GM20000 (cell line): ENCODE data around the gene CASP7.

Experiments
- DNase-seq: peaks from one replicate; pipeline ENCODE4 v3.0.0; 2012; ENCODE audit warnings: low spot score
- TF ChIP-seq, protein P1 (sequence below): IDR thresholded peaks from 2 replicates; pipeline ENCODE4 v1.5.1; 2012; ENCODE audit warnings: mild to moderate bottlenecking, control low read depth; ENCODE audit errors: extremely low read depth, missing control alignments

CASP7 gene

DNA sequence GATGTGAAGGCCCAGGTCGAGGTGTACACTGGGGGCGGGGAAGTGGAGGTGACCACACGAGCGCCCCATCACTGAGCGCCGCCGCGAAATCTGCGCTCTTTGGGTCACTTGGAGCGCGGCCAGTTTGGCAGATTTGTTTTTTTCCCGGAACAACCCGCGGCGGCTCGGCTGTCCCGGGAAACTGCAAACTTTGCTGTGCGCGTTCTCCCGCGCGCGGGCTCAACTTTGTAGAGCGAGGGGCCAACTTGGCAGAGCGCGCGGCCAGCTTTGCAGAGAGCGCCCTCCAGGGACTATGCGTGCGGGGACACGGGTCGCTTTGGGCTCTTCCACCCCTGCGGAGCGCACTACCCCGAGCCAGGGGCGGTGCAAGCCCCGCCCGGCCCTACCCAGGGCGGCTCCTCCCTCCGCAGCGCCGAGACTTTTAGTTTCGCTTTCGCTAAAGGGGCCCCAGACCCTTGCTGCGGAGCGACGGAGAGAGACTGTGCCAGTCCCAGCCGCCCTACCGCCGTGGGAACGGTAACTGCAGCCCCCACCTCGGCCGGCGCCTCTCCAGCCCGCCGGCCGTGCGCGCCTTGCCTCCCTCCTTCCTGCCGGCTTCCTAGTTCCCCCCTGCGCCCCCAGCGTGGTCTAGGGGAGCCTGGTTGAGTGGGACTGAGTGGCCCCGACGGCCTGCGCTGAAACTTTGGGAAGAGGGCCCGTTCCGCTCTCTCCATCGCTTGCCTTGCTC, at the start of gene CASP7:
CASP7 (plus strand) TSS at position 450 of the 727 bp plus-strand sequence. CDS start 17,582 bp downstream, outside the sequence.
- TF ChIP-seq, protein P1, sequence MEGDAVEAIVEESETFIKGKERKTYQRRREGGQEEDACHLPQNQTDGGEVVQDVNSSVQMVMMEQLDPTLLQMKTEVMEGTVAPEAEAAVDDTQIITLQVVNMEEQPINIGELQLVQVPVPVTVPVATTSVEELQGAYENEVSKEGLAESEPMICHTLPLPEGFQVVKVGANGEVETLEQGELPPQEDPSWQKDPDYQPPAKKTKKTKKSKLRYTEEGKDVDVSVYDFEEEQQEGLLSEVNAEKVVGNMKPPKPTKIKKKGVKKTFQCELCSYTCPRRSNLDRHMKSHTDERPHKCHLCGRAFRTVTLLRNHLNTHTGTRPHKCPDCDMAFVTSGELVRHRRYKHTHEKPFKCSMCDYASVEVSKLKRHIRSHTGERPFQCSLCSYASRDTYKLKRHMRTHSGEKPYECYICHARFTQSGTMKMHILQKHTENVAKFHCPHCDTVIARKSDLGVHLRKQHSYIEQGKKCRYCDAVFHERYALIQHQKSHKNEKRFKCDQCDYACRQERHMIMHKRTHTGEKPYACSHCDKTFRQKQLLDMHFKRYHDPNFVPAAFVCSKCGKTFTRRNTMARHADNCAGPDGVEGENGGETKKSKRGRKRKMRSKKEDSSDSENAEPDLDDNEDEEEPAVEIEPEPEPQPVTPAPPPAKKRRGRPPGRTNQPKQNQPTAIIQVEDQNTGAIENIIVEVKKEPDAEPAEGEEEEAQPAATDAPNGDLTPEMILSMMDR: peak; percentile 53
- peak; percentile 86 for DNase-seq

DNA sequence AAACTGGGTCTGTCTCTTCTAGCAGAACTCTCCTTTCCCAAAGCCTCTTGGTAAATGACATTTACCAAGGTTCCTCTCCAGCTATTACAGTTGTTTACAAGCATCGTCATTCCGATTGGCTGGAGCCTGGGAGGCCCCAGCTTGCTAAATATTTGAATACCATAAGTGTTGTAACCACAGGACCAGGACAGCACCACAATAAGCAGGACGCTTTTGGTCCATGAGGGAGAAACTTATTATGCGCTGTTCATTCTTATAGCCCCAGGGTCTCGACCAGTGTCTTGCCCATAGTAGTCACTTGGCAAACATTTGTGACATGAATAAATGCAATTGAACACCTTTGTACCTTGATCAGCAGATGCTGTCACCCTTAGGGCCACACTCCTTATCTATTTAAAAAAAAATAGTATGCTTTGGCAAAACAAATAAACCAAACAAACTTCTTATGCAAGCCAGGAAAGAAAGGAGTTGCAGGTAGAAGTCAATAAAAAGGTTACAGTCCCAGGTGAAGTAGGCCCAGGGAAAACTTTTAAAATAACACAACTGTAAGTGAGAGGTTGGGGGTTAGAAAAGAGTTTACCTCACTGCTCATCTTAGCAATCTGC, 48.7 kb upstream of the CASP7 start:
- TF ChIP-seq, protein P1: no peak
- DNase-seq: no peak

DNA sequence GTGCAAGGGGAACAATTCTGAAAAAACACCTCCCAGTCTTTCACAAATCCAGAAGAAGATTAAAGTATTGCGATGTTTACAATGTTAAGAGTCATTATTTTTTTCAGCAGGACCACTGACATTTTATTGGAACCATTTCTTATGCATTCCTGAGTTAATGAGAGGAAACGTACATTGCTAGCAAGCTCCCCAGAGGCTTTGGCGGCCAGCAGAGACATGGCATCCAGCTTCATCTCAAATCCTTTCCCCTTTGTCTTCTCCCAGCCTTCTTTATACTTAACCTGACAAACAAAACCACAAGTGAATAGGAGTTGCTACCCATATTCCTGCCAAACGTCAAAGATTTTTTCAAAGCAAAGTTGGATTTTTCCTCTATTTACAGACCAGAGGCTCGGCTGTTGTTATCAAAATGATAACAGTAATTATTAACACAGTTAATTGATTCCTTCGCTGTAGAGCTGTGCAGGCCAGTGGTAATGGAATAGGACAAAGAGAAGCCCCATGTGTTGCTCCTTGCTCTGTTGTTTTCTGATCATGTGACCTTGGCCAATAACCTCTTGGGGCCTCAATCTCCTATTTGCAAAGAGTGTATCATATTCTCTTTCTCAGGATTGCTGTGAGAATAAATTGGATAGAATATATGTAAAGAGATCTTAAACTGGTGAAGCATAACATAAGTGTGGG, 47.9 kb upstream of the CASP7 start:
- TF ChIP-seq, protein P1: no peak
- DNase-seq: no peak

DNA sequence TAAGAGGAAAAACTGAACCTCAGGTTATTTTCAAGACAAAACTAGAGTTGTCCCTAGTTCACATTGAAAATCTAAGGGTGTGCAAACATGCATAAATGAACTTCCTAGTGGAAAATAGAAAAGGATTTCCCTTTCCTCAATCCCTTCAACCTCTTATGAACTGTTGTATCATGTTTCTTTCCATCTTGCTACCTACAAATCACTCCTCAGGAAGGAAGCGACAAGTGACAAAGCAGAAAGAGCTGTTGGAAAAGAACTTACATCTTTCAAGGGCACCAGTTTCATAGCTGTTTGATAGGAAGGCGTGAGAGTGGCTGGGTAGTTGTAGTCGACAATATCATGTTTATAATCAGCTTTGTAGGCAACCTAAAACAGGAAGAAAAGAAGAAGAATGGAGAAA, 39.7 kb upstream of the CASP7 start:
- no peak for DNase-seq
- TF ChIP-seq, protein P1: no peak

DNA sequence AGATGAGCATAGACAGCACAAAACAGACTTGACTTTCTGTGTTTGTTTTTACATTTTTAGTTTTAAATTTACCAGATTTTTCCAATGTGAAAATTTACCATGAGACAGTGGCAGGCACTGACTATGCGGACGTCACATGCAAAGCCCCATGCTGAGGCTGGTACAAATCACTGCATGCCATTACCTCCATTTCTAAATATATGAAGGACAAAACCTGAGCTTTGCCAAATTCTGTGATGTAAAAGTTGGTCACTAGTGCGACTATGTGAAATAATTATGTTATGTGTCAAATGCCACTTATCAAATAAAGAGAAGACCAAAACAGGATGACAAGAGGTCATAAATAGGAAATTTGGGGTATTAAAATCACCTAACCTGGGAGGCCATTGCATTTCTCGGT, 38.0 kb upstream of the CASP7 start:
- TF ChIP-seq, protein P1: no peak

DNA sequence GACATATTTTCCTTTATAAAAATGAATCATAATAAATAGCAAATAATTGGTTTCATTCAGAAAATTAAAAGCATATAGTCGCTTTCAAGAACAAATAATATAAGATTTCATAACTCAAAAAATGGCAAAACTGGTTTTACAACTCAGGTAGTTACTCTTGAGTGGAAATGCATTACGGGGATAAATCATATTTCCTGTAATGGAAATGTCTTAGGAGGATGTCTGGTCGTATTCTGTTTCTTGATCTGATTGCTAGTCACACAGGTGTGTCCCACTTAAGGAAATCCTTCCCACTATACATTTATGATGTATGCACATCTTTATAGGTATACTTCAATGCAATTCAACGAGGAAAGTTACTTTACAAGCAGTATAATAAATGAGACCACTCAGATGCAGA, 36.5 kb upstream of the CASP7 start:
- TF ChIP-seq, protein P1: no peak
- no peak for DNase-seq

More for the DNA sequence above, 38.0 kb upstream of the CASP7 start:
- no peak for DNase-seq
